Kidney (tissue), 14 donors: ENCODE data around the gene EGFL8. TPM values are rescaled to one million over a fixed set of nuclear protein-coding genes. Genes with fewer than 3 reads are reported as not detected.
A peak's percentile ranks its signal among the peaks of the same experiment; 100 is the strongest.

ENCODE experiments used
- DNase-seq, 5 donors: peaks; one replicate each; pipeline ENCODE4 v3.0.0-alpha.2; 2013 to 2020
- FAIRE-seq: peaks from 2 replicates; lab custom pipeline; 2012; peaks lifted over from hg19 to GRCh38; lab: Jason Lieb, UNC
- H3K27ac ChIP-seq, 2 donors: one replicate each; pipeline ENCODE4 v1.7.0; 2013; ENCODE audit warnings: low read depth in 2 of 2, low read length in 2 of 2, inconsistent platforms in 1 of 2
- H3K27me3 ChIP-seq: one replicate; pipeline ENCODE4 v1.7.1; 2013; ENCODE audit warnings: low read length, inconsistent platforms; ENCODE audit not compliant: control insufficient read depth, insufficient read depth
- H3K36me3 ChIP-seq, 3 donors: one replicate each; pipeline versions ENCODE4 v1.7.0 to v1.7.1; 2013; ENCODE audit warnings: low read length in 3 of 3, control low read depth in 1 of 3, inconsistent platforms in 1 of 3; ENCODE audit not compliant: insufficient read depth in 3 of 3, control insufficient read depth in 2 of 3
- H3K4me1 ChIP-seq, 3 donors: one replicate each; pipeline versions ENCODE4 v1.7.0 to v1.7.1; 2013; ENCODE audit warnings: low read length in 3 of 3, inconsistent platforms in 1 of 3, low read depth in 1 of 3; ENCODE audit not compliant: control insufficient read depth in 2 of 3, insufficient read depth in 2 of 3
- H3K4me3 ChIP-seq, 3 donors: one replicate each; pipeline versions ENCODE4 v1.7.0 to v1.8.1; 2013; ENCODE audit warnings: low read length in 3 of 3, control low read depth in 1 of 3, inconsistent platforms in 1 of 3
- H3K9ac ChIP-seq, 3 donors: one replicate each; pipeline versions ENCODE4 v1.7.0 to v1.7.1; 2013; ENCODE audit warnings: low read length in 3 of 3, control low read depth in 1 of 3, inconsistent platforms in 1 of 3
- H3K9me3 ChIP-seq, 3 donors: one replicate each; pipeline versions ENCODE4 v1.7.0 to v1.7.1; 2013; ENCODE audit warnings: low read length in 3 of 3, control low read depth in 1 of 3, inconsistent platforms in 1 of 3; ENCODE audit not compliant: control insufficient read depth in 2 of 3, insufficient read depth in 1 of 3
- CTCF ChIP-seq: IDR thresholded peaks from 3 replicates; pipeline ENCODE4 v1.5.1; 2012; ENCODE audit warnings: mild to moderate bottlenecking, moderate library complexity, borderline replicate concordance; ENCODE audit not compliant: insufficient read depth; ENCODE audit errors: extremely low read depth
- intact Hi-C: fragments of 100-400 bp; cut with DNase I; formaldehyde crosslinking; loops from one replicate; pipeline ENCODE4 v1.11.1; 2022
- polyA plus RNA-seq: library from polyadenylated mRNA; stranded (reverse); fragments of 350-450 nt; fragmentation: Illumina TruSeq; extraction: RNeasy Lipid Tissue Mini Kit (QIAGEN cat#74804); gene quantifications from one replicate; pipeline ENCODE4 v1.2.3, GENCODE V29; 2014; ENCODE audit warnings: low read depth, low replicate concordance; ENCODE audit not compliant: insufficient read depth
- total RNA-seq: library from RNA; stranded (reverse); fragmentation: NEBNext Ultra II Directional; extraction: Animal tissue kit (Norgen Biotek cat#: 25700); gene quantifications from one replicate; pipeline ENCODE4 v1.2.1, GENCODE V29; 2021
- donor health status: control.
- donor health status: control.
- donor health status: control.
- donor health status: control.
- donor health status: control.
- donor health status: DM: yes; HTN: yes; CAD: no.
- donor health status: Normal renal cell carcinoma (clear cell type).

Gene EGFL8
- total and polyA plus RNA-seq, 2 donors from 2014 or later, result 15.0 to 18.3 TPM

DNA sequence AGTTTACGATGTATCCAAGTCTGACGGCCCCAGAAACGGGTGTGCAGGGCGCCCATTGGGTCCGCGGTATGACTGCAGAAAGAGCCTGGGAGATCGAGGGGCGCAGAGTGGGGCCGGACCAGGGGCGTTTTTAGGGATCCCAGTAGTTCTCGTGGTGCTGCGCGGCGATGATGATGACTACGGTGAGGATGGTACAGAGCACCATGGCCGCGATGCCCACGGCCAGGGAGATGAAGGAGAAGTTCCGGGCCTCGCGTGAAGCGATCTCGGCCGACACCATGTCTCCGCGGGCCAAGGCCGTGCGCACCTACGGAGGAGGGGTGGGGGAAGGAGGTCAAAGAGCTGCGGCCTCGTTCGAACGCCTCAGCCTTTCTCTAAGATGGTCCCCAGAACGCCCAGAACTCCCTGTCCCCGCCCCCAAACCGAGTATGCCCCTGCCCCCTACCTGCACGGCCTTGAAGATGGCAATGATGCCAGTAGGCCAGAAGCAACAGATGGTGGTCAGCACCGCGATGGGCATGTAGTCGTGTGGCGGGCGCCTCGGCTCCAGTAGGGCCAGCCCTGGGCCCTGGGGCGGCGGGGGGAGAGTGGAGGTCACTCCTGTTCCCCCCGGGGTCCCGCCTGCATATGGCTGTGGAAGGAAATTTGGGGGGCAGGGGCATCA, 15.2 kb upstream of the EGFL8 start:
- Histone ChIP-seq H3K4me1 (peaks cover 4 to 9% (median 7%) of the 10 kb centered on the region in 3 donors), H3K4me3 (peak overlapping the region in 1 of 3 donors; percentile 51), H3K9ac (no peak overlapping the region), H3K36me3 (no peaks in the 10 kb centered on the region), H3K9me3 (no peaks in the 10 kb centered on the region), H3K27ac (no peak overlapping the region), H3K27me3 (no peaks in the 10 kb centered on the region)
- intact Hi-C loops, result no loop called here
- TF ChIP-seq CTCF, result no peak
- FAIRE-seq (no peak), DNase-seq (peak in 2 of 5 donors; percentile 23 to 67)

GRCh38 chr6:32149932-32150870, 14.2 kb upstream of the EGFL8 start:
- H3K4me3 ChIP-seq, result no peak overlapping the region
- no peak for TF ChIP-seq CTCF
- H3K9ac ChIP-seq, result no peak overlapping the region
- no peaks in the 10 kb centered on the region for H3K9me3 ChIP-seq
- FAIRE-seq (no peak), DNase-seq (peak in 4 of 5 donors; percentile 18 to 73 (median 30))
- peaks cover 4 to 15% (median 13%) of the 10 kb centered on the region in 3 donors for H3K4me1 ChIP-seq
- no peak overlapping the region for H3K27ac ChIP-seq
- no peaks in the 10 kb centered on the region for H3K27me3 ChIP-seq
- intact Hi-C loops, result no loop called here
- no peaks in the 10 kb centered on the region for H3K36me3 ChIP-seq

DNA sequence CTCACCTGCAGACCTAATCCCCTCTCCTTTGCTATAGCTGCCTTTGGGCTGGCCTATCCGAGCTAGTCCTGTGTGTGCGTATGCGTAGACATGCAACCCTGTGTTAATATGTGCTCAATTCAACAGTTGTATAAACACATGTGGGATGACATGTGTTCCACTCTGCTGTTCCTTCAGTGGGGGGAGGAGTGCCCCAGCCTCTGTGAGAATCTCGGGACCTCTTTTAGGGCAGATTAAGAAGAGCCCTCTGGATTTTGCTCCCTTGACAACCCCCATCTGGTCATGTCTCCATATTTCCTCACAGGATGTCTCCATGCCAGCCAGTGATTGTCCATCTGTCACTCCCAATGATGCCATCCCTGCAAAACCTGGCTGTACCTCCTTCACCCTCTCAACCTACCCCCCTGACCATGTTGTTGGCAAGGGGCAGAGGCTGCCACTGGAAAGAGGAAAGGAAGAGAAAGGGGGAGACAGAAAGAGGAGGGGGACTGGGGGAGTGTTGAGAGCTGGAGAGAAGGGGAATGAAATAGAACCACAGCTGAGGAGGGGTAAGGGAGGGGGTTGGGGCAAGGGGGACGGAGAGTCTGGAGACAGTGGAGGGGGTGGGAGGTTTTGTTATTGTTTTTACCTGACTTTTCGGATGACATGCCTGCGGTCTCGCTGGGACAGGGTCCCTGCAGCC, 13.1 kb upstream of the EGFL8 start:
- H3K27me3 ChIP-seq, result no peaks in the 10 kb centered on the region
- intact Hi-C loops, result no loop called here
- TF ChIP-seq CTCF, result no peak
- H3K9ac ChIP-seq, result peak overlapping the region in 1 of 3 donors; percentile 1
- peak in 2 of 5 donors; percentile 52 to 69 for DNase-seq
- peak overlapping the region; percentile 34 to 55 (median 36) for H3K4me3 ChIP-seq
- no peak for FAIRE-seq
- peaks cover 0 to 6% (median 3%) of the 10 kb centered on the region in 3 donors for H3K36me3 ChIP-seq
- H3K27ac ChIP-seq, result no peak overlapping the region
- H3K4me1 ChIP-seq, result peaks cover 4 to 20% (median 13%) of the 10 kb centered on the region in 3 donors
- H3K9me3 ChIP-seq, result no peaks in the 10 kb centered on the region
